Spleen (tissue), 7 donors: ENCODE data around the gene MBD3L2B.
"Not testable (repeated sequence)": the region's sequence is repeated elsewhere in the genome, so short reads cannot be mapped to it uniquely, and the experiment has no call there.

ENCODE experiments used
- POLR2A ChIP-seq, 3 donors: fragments of 450-650 bp; IDR thresholded peaks; one replicate each; pipeline ENCODE4 v1.5.1; 2017; ENCODE audit warnings: antibody characterized with exemption in 3 of 3, mild to moderate bottlenecking in 1 of 3
- POLR2AphosphoS5 ChIP-seq, 3 donors: sonication (generic); formaldehyde crosslinking; IDR thresholded peaks; one replicate each; pipeline ENCODE4 v1.5.1; 2017; ENCODE audit warnings: antibody characterized with exemption in 3 of 3
- TF ChIP-seq, protein P1 (sequence below), 11 experiments: fragments of 200-600 bp in 7 of 11; fragments of 450-650 bp in 4 of 11; sonication (generic) in 4 of 11; IDR thresholded peaks in 8 of 11; conservative IDR thresholded peaks in 3 of 11; 1 replicate in 7 of 11; 2 replicates in 4 of 11; pipeline versions ENCODE4 v1.4.0 to v1.8.0; 2016 to 2021; ENCODE audit warnings: antibody characterized with exemption in 11 of 11, inconsistent platforms in 4 of 11, mild to moderate bottlenecking in 1 of 11
- donor health status: DM: no; HTN: no; CAD: no; lungs with moderate emphysema.
- donor health status: DM: no; HTN: no; CAD: no.
- donor health status: DM: no; HTN: no; CAD: no.

DNA sequence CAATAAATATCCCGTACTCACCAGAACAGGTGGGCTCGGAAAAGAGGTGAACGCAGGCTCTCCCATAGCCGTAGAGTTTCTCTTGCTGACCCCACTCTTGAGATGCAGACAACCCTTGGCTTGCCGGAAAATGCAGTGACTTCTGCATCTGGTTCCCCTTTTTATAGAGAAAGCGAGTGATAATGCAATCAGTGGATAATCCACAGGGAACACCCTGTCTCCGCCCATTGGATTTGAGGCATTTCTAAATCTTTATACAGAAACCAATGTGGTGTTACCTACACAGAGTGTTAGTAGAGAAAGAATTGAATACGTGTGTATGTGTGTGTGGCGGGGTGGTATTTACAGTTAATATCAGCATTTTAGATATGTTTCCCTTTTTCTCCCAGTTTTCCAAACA, 18.8 kb upstream of the MBD3L2B start, which contains the start of gene MBD3L4:
- TF ChIP-seq, protein P1, sequence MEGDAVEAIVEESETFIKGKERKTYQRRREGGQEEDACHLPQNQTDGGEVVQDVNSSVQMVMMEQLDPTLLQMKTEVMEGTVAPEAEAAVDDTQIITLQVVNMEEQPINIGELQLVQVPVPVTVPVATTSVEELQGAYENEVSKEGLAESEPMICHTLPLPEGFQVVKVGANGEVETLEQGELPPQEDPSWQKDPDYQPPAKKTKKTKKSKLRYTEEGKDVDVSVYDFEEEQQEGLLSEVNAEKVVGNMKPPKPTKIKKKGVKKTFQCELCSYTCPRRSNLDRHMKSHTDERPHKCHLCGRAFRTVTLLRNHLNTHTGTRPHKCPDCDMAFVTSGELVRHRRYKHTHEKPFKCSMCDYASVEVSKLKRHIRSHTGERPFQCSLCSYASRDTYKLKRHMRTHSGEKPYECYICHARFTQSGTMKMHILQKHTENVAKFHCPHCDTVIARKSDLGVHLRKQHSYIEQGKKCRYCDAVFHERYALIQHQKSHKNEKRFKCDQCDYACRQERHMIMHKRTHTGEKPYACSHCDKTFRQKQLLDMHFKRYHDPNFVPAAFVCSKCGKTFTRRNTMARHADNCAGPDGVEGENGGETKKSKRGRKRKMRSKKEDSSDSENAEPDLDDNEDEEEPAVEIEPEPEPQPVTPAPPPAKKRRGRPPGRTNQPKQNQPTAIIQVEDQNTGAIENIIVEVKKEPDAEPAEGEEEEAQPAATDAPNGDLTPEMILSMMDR (IDR thresholded peaks at IDR 0.05 in 8 of 11, conservative IDR thresholded peaks at IDR 0.05 in 3 of 11): not testable (repeated sequence)
- TF ChIP-seq POLR2AphosphoS5, POLR2A (IDR thresholded peaks at IDR 0.05): not testable (repeated sequence)
